ENCODE results near the gene HSPB3.
"Not testable (repeated sequence)": the region's sequence is repeated elsewhere in the genome, so short reads cannot be mapped to it uniquely, and the experiment has no call there.

DNA sequence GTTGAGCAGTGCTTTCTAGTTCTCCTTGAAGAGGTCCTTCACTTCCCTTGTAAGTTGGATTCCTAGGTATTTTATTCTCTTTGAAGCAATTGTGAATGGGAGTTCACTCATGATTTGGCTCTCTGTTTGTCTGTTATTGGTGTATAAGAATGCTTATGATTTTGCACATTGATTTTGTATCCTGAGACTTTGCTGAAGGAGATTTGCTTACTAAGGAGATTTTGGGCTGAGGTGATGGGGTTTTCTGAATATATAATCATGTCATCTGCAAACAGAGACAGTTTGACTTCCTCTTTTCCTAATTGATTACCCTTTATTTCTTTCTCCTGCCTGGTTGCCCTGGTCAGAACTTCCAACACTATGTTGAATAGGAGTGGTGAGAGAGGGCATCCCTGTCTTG is 30.2 kb downstream of the HSPB3 start:
- TF ChIP-seq, protein P1, sequence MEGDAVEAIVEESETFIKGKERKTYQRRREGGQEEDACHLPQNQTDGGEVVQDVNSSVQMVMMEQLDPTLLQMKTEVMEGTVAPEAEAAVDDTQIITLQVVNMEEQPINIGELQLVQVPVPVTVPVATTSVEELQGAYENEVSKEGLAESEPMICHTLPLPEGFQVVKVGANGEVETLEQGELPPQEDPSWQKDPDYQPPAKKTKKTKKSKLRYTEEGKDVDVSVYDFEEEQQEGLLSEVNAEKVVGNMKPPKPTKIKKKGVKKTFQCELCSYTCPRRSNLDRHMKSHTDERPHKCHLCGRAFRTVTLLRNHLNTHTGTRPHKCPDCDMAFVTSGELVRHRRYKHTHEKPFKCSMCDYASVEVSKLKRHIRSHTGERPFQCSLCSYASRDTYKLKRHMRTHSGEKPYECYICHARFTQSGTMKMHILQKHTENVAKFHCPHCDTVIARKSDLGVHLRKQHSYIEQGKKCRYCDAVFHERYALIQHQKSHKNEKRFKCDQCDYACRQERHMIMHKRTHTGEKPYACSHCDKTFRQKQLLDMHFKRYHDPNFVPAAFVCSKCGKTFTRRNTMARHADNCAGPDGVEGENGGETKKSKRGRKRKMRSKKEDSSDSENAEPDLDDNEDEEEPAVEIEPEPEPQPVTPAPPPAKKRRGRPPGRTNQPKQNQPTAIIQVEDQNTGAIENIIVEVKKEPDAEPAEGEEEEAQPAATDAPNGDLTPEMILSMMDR (IDR thresholded peaks at IDR 0.05): not testable (repeated sequence)
- TF ChIP-seq POLR2A, POLR2AphosphoS5 (IDR thresholded peaks at IDR 0.05): not testable (repeated sequence)

All from breast epithelium (tissue), 3 donors.